ENCODE results near the gene FAXC.

DNA sequence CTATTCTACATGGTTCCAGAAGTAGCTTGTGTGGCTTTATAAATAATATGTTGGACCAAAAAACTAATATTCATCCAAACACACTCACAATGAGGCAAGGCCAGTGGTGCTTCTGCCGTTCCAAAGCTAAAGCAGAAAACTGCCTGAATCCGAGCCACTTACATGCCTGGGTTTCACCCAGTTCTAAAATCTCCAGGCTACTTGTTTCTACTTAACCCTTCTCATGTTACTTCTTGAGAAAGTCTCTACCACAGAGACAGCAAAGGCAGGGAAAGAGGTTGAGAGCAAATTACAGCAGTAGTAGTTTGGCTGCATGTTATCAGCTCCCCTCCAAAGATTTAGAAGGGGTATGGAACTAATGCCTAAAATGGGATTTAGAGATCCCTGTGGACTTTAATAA lies 62.0 kb downstream of the FAXC start:
- TF ChIP-seq, protein P1, sequence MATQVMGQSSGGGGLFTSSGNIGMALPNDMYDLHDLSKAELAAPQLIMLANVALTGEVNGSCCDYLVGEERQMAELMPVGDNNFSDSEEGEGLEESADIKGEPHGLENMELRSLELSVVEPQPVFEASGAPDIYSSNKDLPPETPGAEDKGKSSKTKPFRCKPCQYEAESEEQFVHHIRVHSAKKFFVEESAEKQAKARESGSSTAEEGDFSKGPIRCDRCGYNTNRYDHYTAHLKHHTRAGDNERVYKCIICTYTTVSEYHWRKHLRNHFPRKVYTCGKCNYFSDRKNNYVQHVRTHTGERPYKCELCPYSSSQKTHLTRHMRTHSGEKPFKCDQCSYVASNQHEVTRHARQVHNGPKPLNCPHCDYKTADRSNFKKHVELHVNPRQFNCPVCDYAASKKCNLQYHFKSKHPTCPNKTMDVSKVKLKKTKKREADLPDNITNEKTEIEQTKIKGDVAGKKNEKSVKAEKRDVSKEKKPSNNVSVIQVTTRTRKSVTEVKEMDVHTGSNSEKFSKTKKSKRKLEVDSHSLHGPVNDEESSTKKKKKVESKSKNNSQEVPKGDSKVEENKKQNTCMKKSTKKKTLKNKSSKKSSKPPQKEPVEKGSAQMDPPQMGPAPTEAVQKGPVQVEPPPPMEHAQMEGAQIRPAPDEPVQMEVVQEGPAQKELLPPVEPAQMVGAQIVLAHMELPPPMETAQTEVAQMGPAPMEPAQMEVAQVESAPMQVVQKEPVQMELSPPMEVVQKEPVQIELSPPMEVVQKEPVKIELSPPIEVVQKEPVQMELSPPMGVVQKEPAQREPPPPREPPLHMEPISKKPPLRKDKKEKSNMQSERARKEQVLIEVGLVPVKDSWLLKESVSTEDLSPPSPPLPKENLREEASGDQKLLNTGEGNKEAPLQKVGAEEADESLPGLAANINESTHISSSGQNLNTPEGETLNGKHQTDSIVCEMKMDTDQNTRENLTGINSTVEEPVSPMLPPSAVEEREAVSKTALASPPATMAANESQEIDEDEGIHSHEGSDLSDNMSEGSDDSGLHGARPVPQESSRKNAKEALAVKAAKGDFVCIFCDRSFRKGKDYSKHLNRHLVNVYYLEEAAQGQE (IDR thresholded peaks at IDR 0.05; ENCODE audit: low read depth) = no peak
- TF ChIP-seq, protein P2, sequence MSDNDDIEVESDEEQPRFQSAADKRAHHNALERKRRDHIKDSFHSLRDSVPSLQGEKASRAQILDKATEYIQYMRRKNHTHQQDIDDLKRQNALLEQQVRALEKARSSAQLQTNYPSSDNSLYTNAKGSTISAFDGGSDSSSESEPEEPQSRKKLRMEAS (IDR thresholded peaks at IDR 0.05) = no peak
- no peak for TF ChIP-seq TEAD4 (IDR thresholded peaks at IDR 0.05)
- TF ChIP-seq CEBPB (IDR thresholded peaks at IDR 0.05) = no peak
- no peak for TF ChIP-seq CREB1 (IDR thresholded peaks at IDR 0.05; ENCODE audit: low read depth)
- TF ChIP-seq EP300 (IDR thresholded peaks at IDR 0.05; ENCODE audit: borderline replicate concordance) = no peak
- TF ChIP-seq RAD21 (IDR thresholded peaks at IDR 0.05; ENCODE audit: low read depth) = no peak
- no peak for TF ChIP-seq YY1 (IDR thresholded peaks at IDR 0.05; ENCODE audit: low read depth)

Data from Ishikawa (cell line).